Measurements from ENCODE around the gene B3GNT4. TPM values are rescaled to one million over a fixed set of nuclear protein-coding genes. Genes with fewer than 3 reads are reported as not detected.

The B3GNT4 gene
- total and polyA plus RNA-seq, 2 of the 4 experiments (the other 2 are of a cell fraction) = 0.18 to 0.53 TPM

GRCh38 chr12:122174155-122174845 is 29.2 kb upstream of the B3GNT4 start, which contains the start of gene IL31:
Gene IL31 (minus strand): TSS chr12:122174221. CDS start chr12:122174172, 49 bp downstream.
- dilution Hi-C loops (cut with HindIII; ENCODE audit: low sequenced_read_pairs, unreplicated experiment) (no loop called here), in situ Hi-C loops (cut with MboI; ENCODE audit: low sequenced_read_pairs) (no loop called here), intact Hi-C loops (cut with micrococcal nuclease) (no loop called here)
- H2AK9ac ChIP-seq (replicated peaks; ENCODE audit: low read depth, low read length, poor library complexity) = no peak within 1 kb of the TSS
- H3K4me2 ChIP-seq (ENCODE audit: low read depth, low read length) = no peak within 1 kb of the TSS
- no TSS peak for BruUV-seq (replicated peaks)
- no peak within 1 kb of the TSS for H3K56ac ChIP-seq (ENCODE audit: extremely low read depth, insufficient read depth, low read length)
- H4K20me1 ChIP-seq (ENCODE audit: insufficient read depth, low read length) = no peaks in the 10 kb centered on the region
- no peak within 1 kb of the TSS for H3K4ac ChIP-seq (ENCODE audit: low read depth, low read length)
- TF ChIP-seq MAFK (IDR thresholded peaks at IDR 0.05; ENCODE audit: low read depth, low read length) (no peak), FOS (IDR thresholded peaks at IDR 0.05; ENCODE audit: low read depth, low read length) (no peak), MXI1 (IDR thresholded peaks at IDR 0.05; ENCODE audit: borderline replicate concordance, low read depth, low read length) (no peak), RAD21 (IDR thresholded peaks at IDR 0.05; ENCODE audit: low read length) (no peak), CTCF (conservative IDR thresholded peaks at IDR 0.05; ENCODE audit: low read depth, low read length) (no peak), USF2 (IDR thresholded peaks at IDR 0.05; ENCODE audit: low read depth, low read length) (no peak), CEBPB (IDR thresholded peaks at IDR 0.05; ENCODE audit: low read depth, low read length) (no peak)
- DNase-seq (no peak), ATAC-seq (ENCODE audit: low read depth) (no peak)
- no peak within 1 kb of the TSS for H3K9ac ChIP-seq (ENCODE audit: low read depth, low read length)
- no peak within 1 kb of the TSS for H3K14ac ChIP-seq (replicated peaks; ENCODE audit: low read depth, low read length)
- no peak within 1 kb of the TSS for H3K18ac ChIP-seq (ENCODE audit: low read depth, low read length)
- H4K91ac ChIP-seq (ENCODE audit: insufficient read depth, low read depth, low read length) = no peak within 1 kb of the TSS
- H2BK15ac ChIP-seq (ENCODE audit: low read depth, low read length) = no peak within 1 kb of the TSS
- H2AK5ac ChIP-seq (ENCODE audit: low read depth, low read length) = no peak within 1 kb of the TSS
- H3K79me1 ChIP-seq (ENCODE audit: low read depth in 1 of 2, low read length in 2 of 2) = no peaks in the 10 kb centered on the region
- POLR2A ChIA-PET (ENCODE audit: unreplicated experiment) = no interaction called here
- H2BK5ac ChIP-seq (ENCODE audit: low read depth, low read length, poor library complexity, severe bottlenecking) = no peak within 1 kb of the TSS
- H3K9me3 ChIP-seq (ENCODE audit: control insufficient read depth, insufficient read depth, low read length) = no peaks in the 10 kb centered on the region
- H3K4me1 ChIP-seq (ENCODE audit: control insufficient read depth, insufficient read depth, low read length) = no peaks in the 10 kb centered on the region
- no peak within 1 kb of the TSS for H3K4me3 ChIP-seq (ENCODE audit: insufficient read depth, low read depth, low read length)
- 94% methylated on average over 12 of the region's 17 CpGs; no CpG with 5 or more reads in 1 of the 2 experiments for WGBS, 2 experiments (ENCODE audit: extremely low coverage in 2 of 2, insufficient read length in 1 of 2)
- CTCF ChIA-PET = no interaction called here
- H4K8ac ChIP-seq (ENCODE audit: low read depth in 2 of 2, low read length in 2 of 2) = no peak within 1 kb of the TSS
- no peak within 1 kb of the TSS for H3K23ac ChIP-seq (ENCODE audit: low read depth, low read length)
- H2BK120ac ChIP-seq (ENCODE audit: low read depth, low read length) = no peak within 1 kb of the TSS
- H2AFZ ChIP-seq (replicated peaks; ENCODE audit: low read length, poor library complexity) = no peak within 1 kb of the TSS
- no peak within 1 kb of the TSS for H4K5ac ChIP-seq (ENCODE audit: low read depth, low read length)
- H3K9me1 ChIP-seq (ENCODE audit: insufficient read depth, low read length) = peaks cover 3% of the 10 kb centered on the region; the same call in 1 of the 2 replicates
- no peak within 1 kb of the TSS for H3K27ac ChIP-seq (ENCODE audit: insufficient read depth, low read length)
- H3K36me3 ChIP-seq (ENCODE audit: control insufficient read depth, insufficient read depth, low read length) = no peaks in the 10 kb centered on the region
- H2BK20ac ChIP-seq (ENCODE audit: low read depth, low read length) = no peak within 1 kb of the TSS
- peaks cover 14% of the 10 kb centered on the region; the same call in 1 of the 2 replicates for H3K27me3 ChIP-seq (ENCODE audit: control insufficient read depth, insufficient read depth, low read length)

Data from IMR-90 (cell line).